GM19023 (cell line): ENCODE results near the gene MCM3.

ENCODE experiments used
- ATAC-seq: cut with Tn5 transposase; IDR thresholded peaks from one replicate; pipeline ENCODE4 v1.9.1; 2021; ENCODE audit warnings: mild to moderate bottlenecking, moderate library complexity; ENCODE audit not compliant: unreplicated experiment

MCM3 gene

GRCh38 chr6:52284460-52285176, at the start of gene MCM3:
MCM3 (minus strand) TSS chr6:52284742; CDS start chr6:52284674, 68 bp downstream.
- peak; percentile 98 for ATAC-seq

- no peak for ATAC-seq
Observed at GRCh38 chr6:52333840-52334200, 49.3 kb upstream of the MCM3 start.

GRCh38 chr6:52331793-52332457, 47.4 kb upstream of the MCM3 start:
- ATAC-seq, result no peak

GRCh38 chr6:52330470-52330869, 45.9 kb upstream of the MCM3 start:
- no peak for ATAC-seq

- no peak for ATAC-seq
Observed at GRCh38 chr6:52328729-52329128, 44.2 kb upstream of the MCM3 start.

GRCh38 chr6:52328303-52328662, 43.7 kb upstream of the MCM3 start:
- no peak for ATAC-seq

GRCh38 chr6:52326540-52327364, 42.2 kb upstream of the MCM3 start:
- no peak for ATAC-seq

GRCh38 chr6:52325695-52326471, 41.3 kb upstream of the MCM3 start:
- ATAC-seq, result no peak

GRCh38 chr6:52324189-52324588, 39.6 kb upstream of the MCM3 start:
- ATAC-seq, result no peak

GRCh38 chr6:52317841-52318581, 33.5 kb upstream of the MCM3 start:
- peak; percentile 97 for ATAC-seq

GRCh38 chr6:52317211-52317610, 32.7 kb upstream of the MCM3 start:
- no peak for ATAC-seq

GRCh38 chr6:52314752-52315151, 30.2 kb upstream of the MCM3 start:
- no peak for ATAC-seq

- ATAC-seq, result no peak
Observed at GRCh38 chr6:52312461-52312860, 27.9 kb upstream of the MCM3 start.

- no peak for ATAC-seq
Observed at GRCh38 chr6:52310932-52311331, 26.4 kb upstream of the MCM3 start.

- ATAC-seq, result no peak
Observed at GRCh38 chr6:52307900-52308372, 23.4 kb upstream of the MCM3 start.

GRCh38 chr6:52306972-52307870, 22.7 kb upstream of the MCM3 start:
- no peak for ATAC-seq

- peak; percentile 56 for ATAC-seq
Observed at GRCh38 chr6:52305948-52306767, 21.6 kb upstream of the MCM3 start.

GRCh38 chr6:52305411-52305810, 20.9 kb upstream of the MCM3 start:
- ATAC-seq, result peak; percentile 15
